ENCODE measurements around the gene PTGDS. TPM values are rescaled to one million over a fixed set of nuclear protein-coding genes. Genes with fewer than 3 reads are reported as not detected.

The PTGDS gene
- total RNA-seq, 1 experiment from 2014 or later, result not detected

- no peak for DNase-seq (ENCODE audit: extremely low read depth, low read depth)
Measured at GRCh38 chr9:136972335-136972734, 5.0 kb upstream of the PTGDS start.

DNA sequence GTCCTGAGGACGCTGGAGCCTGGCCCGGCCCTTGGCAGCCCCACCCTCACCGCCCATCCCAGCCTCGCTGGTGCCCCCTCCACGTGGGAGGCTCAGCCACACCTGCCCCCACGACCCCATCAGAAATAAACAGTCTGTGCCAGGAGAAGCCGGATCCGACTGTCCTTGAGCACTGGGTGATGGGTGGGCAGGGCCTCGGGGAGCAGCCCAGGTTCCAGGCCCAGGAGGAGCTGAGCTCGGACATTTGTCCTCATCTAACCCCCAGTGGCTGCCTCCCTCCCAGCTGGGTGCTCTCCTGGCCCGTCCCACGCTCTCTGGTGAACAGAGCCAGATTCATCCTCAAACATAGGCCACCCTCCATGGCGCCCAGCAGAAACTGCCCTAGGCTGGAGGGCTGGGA is 4.6 kb upstream of the PTGDS start:
- no peak for DNase-seq (ENCODE audit: extremely low read depth, low read depth)

DNA sequence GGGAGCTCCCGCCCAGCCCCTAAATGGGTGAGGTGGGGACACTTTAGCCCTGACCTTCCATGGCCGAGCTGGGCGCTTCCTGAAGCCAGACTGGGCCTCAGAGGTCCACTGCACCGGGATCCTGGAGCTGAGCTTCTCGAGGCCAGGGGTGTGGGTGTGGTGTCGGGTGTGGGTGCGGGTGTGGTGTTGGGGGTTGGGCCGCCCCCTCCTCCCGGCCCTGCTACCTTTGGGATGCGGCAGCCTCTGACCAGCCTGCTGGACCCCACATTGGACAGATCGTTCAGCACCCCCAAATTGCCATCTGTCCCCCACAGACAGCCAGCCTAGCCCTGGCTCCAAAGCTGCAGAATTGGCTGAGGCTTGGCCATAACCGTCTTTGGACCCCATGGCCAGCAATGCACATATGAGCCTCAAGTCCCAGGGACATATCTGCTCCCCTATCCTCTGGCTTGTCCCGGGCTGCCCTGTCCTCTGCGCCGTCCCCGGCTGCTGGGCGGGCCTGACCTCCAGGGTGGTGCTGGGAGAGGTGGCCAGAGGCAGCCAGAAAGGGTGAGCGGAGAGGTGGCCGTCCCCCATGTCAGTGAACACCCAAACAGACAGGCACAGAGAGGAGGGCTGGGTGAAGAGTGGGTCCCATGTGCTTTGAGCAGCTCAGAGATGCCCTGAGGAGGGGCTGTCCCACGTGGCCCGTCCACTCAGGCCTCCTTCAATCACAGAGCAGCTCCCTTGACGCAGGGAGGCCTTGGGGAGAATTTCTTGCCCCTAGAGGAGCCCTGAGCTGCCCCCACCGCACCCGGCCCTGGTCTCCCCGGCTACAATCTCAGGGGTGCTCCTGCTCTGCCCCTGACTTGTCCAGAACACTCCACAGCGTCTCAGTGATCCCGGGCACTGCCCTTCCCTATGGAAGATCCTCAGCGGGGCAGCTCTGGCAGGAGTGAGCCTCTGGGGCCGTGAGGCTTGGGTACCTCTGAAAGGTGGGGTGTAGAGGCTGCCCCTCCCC is 3.4 kb upstream of the PTGDS start:
- DNase-seq (ENCODE audit: extremely low read depth, low read depth), result no peak

GRCh38 chr9:136974817-136975535 is 2.3 kb upstream of the PTGDS start:
- no peak for DNase-seq (ENCODE audit: extremely low read depth, low read depth)

DNA sequence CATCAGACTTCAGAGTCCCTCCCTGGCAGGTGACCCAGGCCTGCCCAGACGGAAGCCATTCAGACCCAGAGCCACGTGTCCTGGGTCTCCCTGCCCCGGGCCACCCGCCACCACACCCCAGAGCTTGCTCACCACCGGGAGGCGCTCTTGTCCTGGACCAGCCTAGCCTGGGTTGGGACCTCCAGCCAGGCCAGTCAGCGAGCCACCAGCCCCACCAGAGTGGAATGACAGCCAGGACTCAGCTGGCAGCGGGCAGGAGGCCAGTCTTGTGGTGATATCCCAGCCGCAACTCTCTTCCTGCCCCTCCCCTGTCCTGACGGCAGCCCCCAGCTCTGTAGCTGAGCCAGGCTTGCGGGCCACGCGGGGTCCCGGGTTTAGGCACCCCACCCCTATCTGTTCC is 1.7 kb upstream of the PTGDS start:
- DNase-seq (ENCODE audit: extremely low read depth, low read depth), result no peak

DNA sequence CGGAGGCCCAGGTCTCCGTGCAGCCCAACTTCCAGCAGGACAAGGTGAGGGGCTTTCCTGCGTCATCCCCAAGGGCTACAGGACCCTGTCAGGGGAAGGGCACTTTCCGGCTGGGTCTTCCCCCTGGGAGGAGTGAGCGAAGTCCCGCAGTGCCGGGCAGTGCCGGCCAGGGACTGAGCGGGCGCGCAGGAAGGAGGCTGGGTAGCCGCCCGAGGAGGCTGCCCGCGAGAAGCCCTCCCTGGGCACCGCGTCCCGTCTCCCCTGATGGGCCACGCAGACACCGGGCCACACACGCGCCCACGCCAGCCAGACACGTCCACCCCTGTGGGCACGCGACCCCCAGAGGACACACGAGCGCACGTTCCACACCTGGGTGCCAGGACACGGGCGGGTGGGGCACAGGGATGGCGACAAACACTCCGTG is 357 bp downstream of the PTGDS start:
- no peak for DNase-seq (ENCODE audit: extremely low read depth, low read depth)

GRCh38 chr9:136978073-136978864 is 965 bp downstream of the PTGDS start:
- peak; percentile 30 for DNase-seq (ENCODE audit: extremely low read depth, low read depth)

DNA sequence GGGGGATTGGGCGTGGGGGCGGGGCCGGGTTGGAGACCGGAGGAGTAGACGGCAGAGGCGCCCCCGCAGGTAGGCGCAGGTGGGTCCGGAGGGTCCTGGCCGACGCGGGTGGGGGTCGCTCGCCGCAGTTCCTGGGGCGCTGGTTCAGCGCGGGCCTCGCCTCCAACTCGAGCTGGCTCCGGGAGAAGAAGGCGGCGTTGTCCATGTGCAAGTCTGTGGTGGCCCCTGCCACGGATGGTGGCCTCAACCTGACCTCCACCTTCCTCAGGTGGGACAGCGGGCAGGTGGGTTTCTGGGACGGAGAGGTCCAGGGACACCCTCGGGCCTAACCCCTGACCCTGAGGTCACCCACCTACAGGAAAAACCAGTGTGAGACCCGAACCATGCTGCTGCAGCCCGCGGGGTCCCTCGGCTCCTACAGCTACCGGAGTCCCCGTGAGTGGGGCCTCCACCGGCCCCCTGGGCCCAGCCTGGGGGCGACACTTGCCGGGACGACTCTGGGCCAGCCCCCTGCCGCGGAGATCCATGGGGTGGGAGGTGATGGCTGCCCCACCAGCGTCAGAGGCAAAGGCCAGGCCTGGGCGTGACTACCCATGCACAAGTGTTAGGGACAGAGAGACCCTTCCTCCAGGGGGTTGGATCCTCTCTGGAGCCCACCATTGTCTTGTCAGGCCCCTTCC is 1.7 kb downstream of the PTGDS start:
- DNase-seq (ENCODE audit: extremely low read depth, low read depth), result no peak

GRCh38 chr9:136979769-136980587 is 2.7 kb downstream of the PTGDS start:
- DNase-seq (ENCODE audit: extremely low read depth, low read depth), result no peak

DNA sequence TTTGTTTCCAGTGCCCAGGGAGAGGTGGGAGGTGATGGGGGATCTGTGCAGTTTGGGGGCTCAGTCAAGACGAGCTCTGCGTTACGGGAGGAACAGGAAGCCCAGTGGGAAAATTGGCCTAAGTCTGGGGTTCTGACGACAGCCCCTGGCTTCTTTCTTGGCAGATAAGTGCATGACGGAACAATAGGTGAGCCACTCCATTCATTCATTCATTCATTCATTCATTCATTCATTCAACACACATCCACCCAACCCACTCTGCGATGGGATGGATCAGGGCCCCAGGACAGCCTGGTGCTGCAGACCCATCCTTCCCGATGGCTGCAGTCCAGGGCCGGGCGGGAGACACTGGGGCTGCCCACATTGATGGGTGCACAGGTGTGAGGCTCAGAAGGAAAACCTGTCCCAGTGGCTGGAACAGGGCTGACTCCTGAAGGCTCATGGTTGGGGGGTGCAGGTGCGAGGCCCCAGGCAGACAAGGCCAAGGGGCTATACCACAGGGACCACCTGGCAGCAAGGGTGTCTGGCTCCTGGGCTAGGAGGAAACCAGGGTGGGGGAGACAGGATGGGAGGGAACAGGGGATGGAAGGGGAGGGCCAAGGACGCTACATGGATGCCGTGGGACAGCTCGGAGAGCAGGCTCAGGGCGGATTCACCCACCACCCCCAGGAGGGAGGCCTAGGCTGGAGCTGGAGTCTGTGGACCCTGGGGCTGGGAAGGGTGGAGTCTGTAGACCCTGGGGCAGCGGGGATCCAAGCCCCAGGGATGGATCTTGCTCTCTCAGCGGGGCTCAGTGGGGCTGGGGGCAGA is 3.6 kb downstream of the PTGDS start:
- no peak for DNase-seq (ENCODE audit: extremely low read depth, low read depth)

GRCh38 chr9:136981588-136982231 is 4.4 kb downstream of the PTGDS start:
- no peak for DNase-seq (ENCODE audit: extremely low read depth, low read depth)

DNA sequence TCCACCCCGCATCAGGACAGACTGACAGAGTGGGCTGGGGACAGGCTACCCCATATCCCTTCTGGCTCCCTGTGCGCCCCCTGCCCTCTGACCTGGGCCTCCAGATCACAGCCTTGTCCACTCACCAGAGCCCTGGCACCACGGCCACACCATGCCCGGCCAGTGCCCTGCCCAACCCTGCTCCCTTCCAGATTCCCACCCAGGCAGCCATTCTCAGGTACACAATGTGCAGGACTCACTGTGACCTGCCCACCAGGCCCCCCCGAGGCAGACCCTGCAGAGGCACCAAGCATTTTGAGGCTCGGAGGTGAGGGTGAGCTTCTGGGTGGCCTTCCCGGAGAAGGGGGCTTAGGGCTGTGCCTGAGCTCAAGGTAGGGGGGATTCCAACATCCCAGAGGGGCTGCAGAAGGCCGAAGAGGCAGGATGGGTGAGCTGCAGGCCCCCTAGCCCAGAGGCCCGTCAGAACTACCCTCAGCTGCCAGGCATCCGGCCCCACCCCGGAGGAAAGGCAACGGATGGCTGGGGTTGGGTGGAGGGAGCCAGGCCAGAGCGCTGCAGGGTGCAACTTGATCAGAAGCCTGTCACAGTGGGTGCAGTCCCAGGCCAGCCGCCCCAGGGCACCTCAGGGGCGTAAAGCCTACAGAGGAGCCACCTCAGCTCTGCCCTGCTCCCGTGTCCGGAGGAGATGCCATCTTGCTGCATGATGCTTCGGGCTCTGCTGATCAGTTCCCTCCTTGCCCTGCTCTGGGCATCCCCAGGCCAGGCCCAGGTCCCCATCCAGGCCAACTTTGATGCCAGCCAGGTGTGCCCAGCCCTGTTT is 5.1 kb downstream of the PTGDS start, which contains the start of gene LCNL1:
TSS of gene LCNL1 (plus strand) at position 762 of the 820 bp plus-strand sequence. CDS start 594 bp downstream, outside the sequence.
- no peak for DNase-seq (ENCODE audit: extremely low read depth, low read depth)

DNA sequence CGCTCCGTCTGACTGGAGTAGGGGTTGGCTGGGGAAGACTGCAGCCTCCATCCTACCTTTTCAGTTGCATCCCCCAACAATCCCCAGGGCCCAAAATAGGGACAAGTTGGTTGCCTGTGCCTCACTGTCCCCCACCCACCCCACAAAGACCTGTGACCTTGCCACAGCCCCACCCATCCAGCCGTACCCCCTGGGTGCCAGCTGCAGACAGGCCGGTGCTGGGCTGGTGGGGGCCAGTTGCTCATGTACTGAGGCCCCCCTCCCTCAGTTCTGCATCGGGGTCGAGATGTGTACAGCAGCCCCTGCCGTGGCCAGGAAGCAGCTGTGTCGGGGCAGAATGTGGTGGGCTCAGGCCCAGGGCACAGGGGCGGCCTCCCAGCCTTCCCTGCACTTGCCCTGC is 5.9 kb downstream of the PTGDS start:
- no peak for DNase-seq (ENCODE audit: extremely low read depth, low read depth)

GRCh38 chr9:136983656-136984314 is 6.5 kb downstream of the PTGDS start:
- DNase-seq (ENCODE audit: extremely low read depth, low read depth), result no peak

DNA sequence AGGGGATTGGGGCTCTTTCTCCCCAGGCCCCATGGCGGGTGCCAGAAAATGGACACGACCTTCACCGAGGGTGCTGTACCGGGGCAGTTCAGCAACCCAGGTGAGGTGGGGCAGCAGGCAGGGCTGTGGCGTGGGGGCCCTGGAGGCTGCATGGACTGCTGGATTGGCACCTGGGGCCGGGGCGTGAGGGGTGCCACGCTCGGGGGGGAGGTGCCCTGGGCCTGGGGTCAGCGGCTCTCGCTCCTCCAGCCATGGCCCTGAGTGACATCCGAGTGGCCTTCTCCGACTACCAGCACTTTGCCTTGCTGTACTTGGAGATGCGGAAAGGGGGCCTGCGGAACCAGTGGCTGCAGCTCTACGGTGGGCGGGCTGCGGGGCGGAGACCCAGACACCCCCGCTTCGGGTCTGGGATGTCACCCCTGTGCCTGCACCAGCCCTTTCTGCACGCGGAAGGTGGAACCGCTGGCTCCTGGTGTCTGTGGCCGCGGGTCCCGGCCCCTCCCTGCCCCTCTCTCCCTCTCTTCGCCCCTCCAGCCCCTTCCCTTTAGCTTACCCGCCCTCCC is 7.2 kb downstream of the PTGDS start:
- no peak for DNase-seq (ENCODE audit: extremely low read depth, low read depth)

DNA sequence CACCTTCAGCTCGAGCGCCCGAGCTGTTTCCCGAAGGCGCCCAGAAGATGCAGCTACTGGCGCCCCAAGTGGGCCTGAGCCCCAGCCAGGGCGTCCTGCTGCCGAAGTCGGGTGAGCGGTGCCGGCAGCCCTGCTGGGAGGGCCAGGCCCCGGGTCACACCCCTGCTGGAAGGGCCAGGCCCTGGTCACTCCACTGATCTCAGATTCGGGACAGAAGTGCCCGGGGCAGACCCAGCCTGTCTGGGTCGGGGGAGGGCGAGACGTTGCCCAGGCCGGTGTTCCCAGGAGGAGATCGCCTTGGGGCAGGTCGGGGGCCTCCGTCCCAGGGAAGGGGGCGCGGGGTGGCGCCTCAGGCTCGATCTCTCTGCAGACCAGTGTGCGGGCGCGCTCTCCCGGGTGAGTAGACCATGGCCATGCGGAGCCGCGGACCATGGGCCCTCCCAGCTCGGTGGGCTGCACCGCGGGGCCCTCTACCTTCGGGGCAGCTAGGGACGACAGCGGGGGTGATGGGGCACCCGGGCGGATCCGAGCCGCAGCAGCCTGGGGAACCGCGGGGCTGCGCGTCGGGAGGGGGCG is 7.8 kb downstream of the PTGDS start:
- DNase-seq (ENCODE audit: extremely low read depth, low read depth), result no peak
